LoVo (cell line): Measurements from ENCODE around the gene ERICH6.

Experiments
- DNase-seq: peaks from one replicate; pipeline ENCODE4 v3.0.0-alpha.2; 2016; ENCODE audit warnings: low spot score

ERICH6 gene

DNA sequence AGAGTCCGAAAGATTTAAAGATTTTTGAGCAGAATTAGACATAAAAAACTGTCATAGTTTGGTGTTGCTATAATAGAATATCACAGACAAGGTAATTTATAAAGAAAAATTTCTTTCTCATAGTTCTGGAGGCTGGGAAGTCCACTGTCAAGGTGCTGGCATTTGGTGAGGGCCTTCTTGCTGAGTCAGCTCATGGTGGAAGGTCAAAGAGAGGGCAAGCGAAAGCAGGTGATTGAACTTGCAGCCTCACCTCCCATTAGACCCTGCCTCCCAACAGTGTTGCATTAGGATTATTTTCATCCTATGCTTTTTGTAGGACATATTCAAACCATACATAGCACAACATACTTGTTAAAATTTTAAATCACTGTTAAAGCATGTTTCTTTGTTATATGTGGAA, 90.7 kb downstream of the ERICH6 start:
- DNase-seq = no peak

GRCh38 chr3:150612494-150612893, 91.2 kb downstream of the ERICH6 start:
- DNase-seq = no peak

GRCh38 chr3:150611666-150612065, 92.1 kb downstream of the ERICH6 start:
- no peak for DNase-seq

- no peak for DNase-seq
These were observed 92.9 kb downstream of the ERICH6 start for GRCh38 chr3:150610785-150611184.

GRCh38 chr3:150609988-150610387, 93.7 kb downstream of the ERICH6 start:
- DNase-seq = no peak
